ENCODE data around the gene P2RY6.

GRCh38 chr11:73320763-73321603 is 48.8 kb downstream of the P2RY6 start:
- TF ChIP-seq, protein P1, sequence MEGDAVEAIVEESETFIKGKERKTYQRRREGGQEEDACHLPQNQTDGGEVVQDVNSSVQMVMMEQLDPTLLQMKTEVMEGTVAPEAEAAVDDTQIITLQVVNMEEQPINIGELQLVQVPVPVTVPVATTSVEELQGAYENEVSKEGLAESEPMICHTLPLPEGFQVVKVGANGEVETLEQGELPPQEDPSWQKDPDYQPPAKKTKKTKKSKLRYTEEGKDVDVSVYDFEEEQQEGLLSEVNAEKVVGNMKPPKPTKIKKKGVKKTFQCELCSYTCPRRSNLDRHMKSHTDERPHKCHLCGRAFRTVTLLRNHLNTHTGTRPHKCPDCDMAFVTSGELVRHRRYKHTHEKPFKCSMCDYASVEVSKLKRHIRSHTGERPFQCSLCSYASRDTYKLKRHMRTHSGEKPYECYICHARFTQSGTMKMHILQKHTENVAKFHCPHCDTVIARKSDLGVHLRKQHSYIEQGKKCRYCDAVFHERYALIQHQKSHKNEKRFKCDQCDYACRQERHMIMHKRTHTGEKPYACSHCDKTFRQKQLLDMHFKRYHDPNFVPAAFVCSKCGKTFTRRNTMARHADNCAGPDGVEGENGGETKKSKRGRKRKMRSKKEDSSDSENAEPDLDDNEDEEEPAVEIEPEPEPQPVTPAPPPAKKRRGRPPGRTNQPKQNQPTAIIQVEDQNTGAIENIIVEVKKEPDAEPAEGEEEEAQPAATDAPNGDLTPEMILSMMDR (IDR thresholded peaks at IDR 0.05), result no peak
- TF ChIP-seq POLR2A (IDR thresholded peaks at IDR 0.05), result no peak

All from lower leg skin (tissue), 3 donors.